ENCODE results near the gene C1orf174.

DNA sequence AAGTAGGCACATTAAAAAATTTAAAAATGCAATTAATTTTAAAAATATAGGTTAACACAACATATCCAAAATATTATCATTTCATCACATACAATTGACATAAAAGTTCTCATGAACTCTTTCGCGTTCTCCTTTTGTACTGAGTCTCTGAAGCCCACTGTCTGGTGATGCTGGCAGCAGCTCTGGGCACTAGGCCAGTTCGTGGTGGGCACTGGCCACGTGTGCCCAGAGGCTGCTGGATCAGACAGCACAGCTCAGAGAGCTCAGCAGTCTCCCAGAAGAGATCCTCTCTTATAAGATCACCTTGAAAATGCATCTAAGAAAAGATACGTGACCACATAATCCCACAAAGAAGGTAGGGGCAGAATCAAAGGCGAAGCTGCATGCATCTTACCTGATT is 53.0 kb downstream of the C1orf174 start:
- TF ChIP-seq CTCF (IDR thresholded peaks at IDR 0.05) (no peak), POLR2A (IDR thresholded peaks at IDR 0.05) (no peak)
